Upper lobe of right lung (tissue), 1 donor: ENCODE data around the gene STAT5B. TPM values are rescaled to one million over a fixed set of nuclear protein-coding genes. Genes with fewer than 3 reads are reported as not detected.

Experiments used
- ATAC-seq: fragments of 200-7000 bp; cut with Tn5 transposase; one replicate; pipeline ENCODE4 v1.9.1; 2020; ENCODE audit warnings: mild to moderate bottlenecking, moderate library complexity
- DNase-seq: peaks from one replicate; pipeline ENCODE4 v3.0.0-alpha.2; 2020
- H3K27ac ChIP-seq: fragments of 200-600 bp; one replicate; pipeline ENCODE4 v1.8.0; 2022
- H3K27me3 ChIP-seq: fragments of 200-600 bp; one replicate; pipeline ENCODE4 v1.8.0; 2022; ENCODE audit warnings: mild to moderate bottlenecking
- H3K36me3 ChIP-seq: fragments of 200-600 bp; one replicate; pipeline ENCODE4 v1.8.0; 2022
- H3K4me1 ChIP-seq: fragments of 200-600 bp; one replicate; pipeline ENCODE4 v1.8.0; 2022
- H3K4me3 ChIP-seq: fragments of 200-600 bp; one replicate; pipeline ENCODE4 v1.8.0; 2022; ENCODE audit warnings: mild to moderate bottlenecking
- H3K9me3 ChIP-seq: fragments of 200-600 bp; one replicate; pipeline ENCODE4 v1.8.0; 2022
- CTCF ChIP-seq: fragments of 200-600 bp; IDR thresholded peaks from one replicate; pipeline ENCODE4 v1.8.0; 2022; ENCODE audit warnings: antibody characterized with exemption
- intact Hi-C: fragments of 100-400 bp; cut with DNase I; formaldehyde crosslinking; loops from one replicate; pipeline ENCODE4 v1.11.0; 2022
- total RNA-seq: library from RNA; stranded (reverse); fragmentation: NEBNext Ultra II Directional; extraction: Animal tissue kit (Norgen Biotek cat#: 25700); gene quantifications from one replicate; pipeline ENCODE4 v1.2.1, GENCODE V29; 2021
- donor health status: DM: no; HTN: yes; CAD: no; lungs with severe emphysema.

The STAT5B gene
- total RNA-seq, 1 donor from 2014 or later = 71.0 TPM

- DNase-seq (no peak), ATAC-seq (no peak)
- TF ChIP-seq CTCF = no peak
- H3K4me1 ChIP-seq = no peaks in the 10 kb centered on the region
- intact Hi-C loops = no loop called here
- H3K9me3 ChIP-seq = no peaks in the 10 kb centered on the region
- H3K36me3 ChIP-seq = no peaks in the 10 kb centered on the region
- no peak overlapping the region for H3K4me3 ChIP-seq
- no peak overlapping the region for H3K27ac ChIP-seq
- H3K27me3 ChIP-seq = no peaks in the 10 kb centered on the region
Observed at GRCh38 chr17:42165751-42166150, 110.4 kb downstream of the STAT5B start.

GRCh38 chr17:42163696-42164407 lies 112.3 kb downstream of the STAT5B start:
- no peak for ATAC-seq
- H3K27ac ChIP-seq = no peak overlapping the region
- no peaks in the 10 kb centered on the region for H3K9me3 ChIP-seq
- TF ChIP-seq CTCF = no peak
- DNase-seq = no peak
- intact Hi-C loops = no loop called here
- H3K36me3 ChIP-seq = no peaks in the 10 kb centered on the region
- no peaks in the 10 kb centered on the region for H3K4me1 ChIP-seq
- no peaks in the 10 kb centered on the region for H3K27me3 ChIP-seq
- H3K4me3 ChIP-seq = no peak overlapping the region

GRCh38 chr17:42163113-42163512 lies 113.1 kb downstream of the STAT5B start:
- H3K27me3 ChIP-seq = no peaks in the 10 kb centered on the region
- H3K27ac ChIP-seq = no peak overlapping the region
- no peak overlapping the region for H3K4me3 ChIP-seq
- no peaks in the 10 kb centered on the region for H3K36me3 ChIP-seq
- TF ChIP-seq CTCF = peak; percentile 41
- no peaks in the 10 kb centered on the region for H3K9me3 ChIP-seq
- no peaks in the 10 kb centered on the region for H3K4me1 ChIP-seq
- intact Hi-C loops = no loop called here
- DNase-seq (no peak), ATAC-seq (peak; percentile 33)

GRCh38 chr17:42160531-42160910 lies 115.7 kb downstream of the STAT5B start:
- intact Hi-C loops = no loop called here
- H3K27me3 ChIP-seq = no peaks in the 10 kb centered on the region
- no peak overlapping the region for H3K4me3 ChIP-seq
- H3K36me3 ChIP-seq = no peaks in the 10 kb centered on the region
- no peak for TF ChIP-seq CTCF
- H3K9me3 ChIP-seq = no peaks in the 10 kb centered on the region
- no peak for ATAC-seq
- H3K27ac ChIP-seq = no peak overlapping the region
- no peak for DNase-seq
- peaks cover 2% of the 10 kb centered on the region for H3K4me1 ChIP-seq

- no peak for TF ChIP-seq CTCF
- Histone ChIP-seq H3K4me1 (peaks cover 4% of the 10 kb centered on the region), H3K36me3 (no peaks in the 10 kb centered on the region), H3K27me3 (no peaks in the 10 kb centered on the region), H3K4me3 (no peak overlapping the region), H3K27ac (no peak overlapping the region), H3K9me3 (no peaks in the 10 kb centered on the region)
- DNase-seq (no peak), ATAC-seq (no peak)
- intact Hi-C loops = no loop called here
Observed at GRCh38 chr17:42159796-42160530, 116.2 kb downstream of the STAT5B start.
